Thoracic aorta (tissue), 2 donors: ENCODE data around the gene SYNPO. TPM values are rescaled to one million over a fixed set of nuclear protein-coding genes. Genes with fewer than 3 reads are reported as not detected.

Experiments
- ATAC-seq: fragments of 150-250 bp; one replicate; pipeline ENCODE4 v1.8.0; 2017; ENCODE audit warnings: low read depth; ENCODE audit not compliant: insufficient number of reproducible peaks, low FRiP score
- DNase-seq: peaks from one replicate; pipeline ENCODE4 v3.0.0-alpha.2; 2020; ENCODE audit warnings: low spot score
- H3K27ac ChIP-seq, 2 donors: fragments of 200-600 bp; sonication (generic); 1 replicate in 1 of 2; 2 replicates in 1 of 2; pipeline ENCODE4 v1.5.1; 2016; ENCODE audit warnings: mild to moderate bottlenecking in 2 of 2, moderate library complexity in 2 of 2
- H3K27me3 ChIP-seq: fragments of 200-600 bp; sonication (generic); replicated peaks from 2 replicates; pipeline ENCODE4 v1.6.0; 2016; ENCODE audit warnings: mild to moderate bottlenecking; ENCODE audit not compliant: insufficient read depth
- H3K36me3 ChIP-seq: fragments of 200-600 bp; sonication (generic); one replicate; pipeline ENCODE4 v1.5.1; 2016
- H3K4me1 ChIP-seq, 2 donors: fragments of 200-600 bp; sonication (generic); 1 replicate in 1 of 2; 2 replicates in 1 of 2; pipeline versions ENCODE4 v1.5.1 to v1.6.0; 2016; ENCODE audit warnings: low read depth in 2 of 2, mild to moderate bottlenecking in 1 of 2; ENCODE audit not compliant: control insufficient read depth in 1 of 2
- H3K4me3 ChIP-seq: fragments of 200-600 bp; sonication (generic); 2 replicates; pipeline ENCODE4 v1.5.1; 2016; ENCODE audit warnings: mild to moderate bottlenecking
- H3K9me3 ChIP-seq: fragments of 200-600 bp; sonication (generic); 2 replicates; pipeline ENCODE4 v1.5.1; 2016
- CTCF ChIP-seq: fragments of 200-600 bp; sonication (generic); IDR thresholded peaks from one replicate; pipeline ENCODE4 v1.5.1; 2019; ENCODE audit warnings: antibody characterized with exemption
- total RNA-seq, 2 donors: library from RNA; depleted of rRNA; stranded (reverse); fragments of >200 nt; gene quantifications; one replicate each; pipeline versions ENCODE4 v1.1.0 to v1.2.3, GENCODE V29; 2016

Gene SYNPO
- total RNA-seq, 2 donors from 2014 or later: 191 to 226 TPM

- no peak for DNase-seq
- no peak for ATAC-seq
- Histone ChIP-seq H3K36me3 (no peaks in the 10 kb centered on the region), H3K4me3 (peak overlapping the region; percentile 94), H3K4me1 (peaks cover 50 to 74% of the 10 kb centered on the region in 2 donors), H3K27me3 (no peaks in the 10 kb centered on the region), H3K27ac (peak overlapping the region; percentile 99 to 100), H3K9me3 (no peaks in the 10 kb centered on the region)
- no peak for TF ChIP-seq CTCF
These were observed 12.5 kb upstream of the SYNPO start for GRCh38 chr5:150627731-150628545.

GRCh38 chr5:150628936-150629485 lies 11.4 kb upstream of the SYNPO start:
- peak overlapping the region; percentile 94 for H3K4me3 ChIP-seq

GRCh38 chr5:150630016-150630415 lies 10.4 kb upstream of the SYNPO start:
- peak overlapping the region; percentile 99 to 100 for H3K27ac ChIP-seq

More at GRCh38 chr5:150628936-150629485, 11.4 kb upstream of the SYNPO start:
- Histone ChIP-seq H3K4me1 (peaks cover 52 to 73% of the 10 kb centered on the region in 2 donors), H3K9me3 (no peaks in the 10 kb centered on the region), H3K27ac (peak overlapping the region; percentile 99 to 100), H3K27me3 (no peaks in the 10 kb centered on the region), H3K36me3 (no peaks in the 10 kb centered on the region)
- no peak for DNase-seq
- no peak for TF ChIP-seq CTCF
- ATAC-seq: no peak

GRCh38 chr5:150630461-150631325 lies 9.8 kb upstream of the SYNPO start:
- DNase-seq: no peak
- Histone ChIP-seq H3K4me1 (peaks cover 58 to 87% of the 10 kb centered on the region in 2 donors), H3K27ac (peak overlapping the region; percentile 99 to 100)

More at GRCh38 chr5:150630016-150630415, 10.4 kb upstream of the SYNPO start:
- no peaks in the 10 kb centered on the region for H3K36me3 ChIP-seq
- no peaks in the 10 kb centered on the region for H3K9me3 ChIP-seq
- H3K4me1 ChIP-seq: peaks cover 52 to 80% of the 10 kb centered on the region in 2 donors
- no peak for ATAC-seq
- TF ChIP-seq CTCF: no peak
- no peak overlapping the region for H3K4me3 ChIP-seq
- no peaks in the 10 kb centered on the region for H3K27me3 ChIP-seq
- DNase-seq: no peak

More at GRCh38 chr5:150630461-150631325, 9.8 kb upstream of the SYNPO start:
- TF ChIP-seq CTCF: no peak
- no peaks in the 10 kb centered on the region for H3K36me3 ChIP-seq
- ATAC-seq: no peak
- H3K4me3 ChIP-seq: no peak overlapping the region
- H3K27me3 ChIP-seq: no peaks in the 10 kb centered on the region
- H3K9me3 ChIP-seq: no peaks in the 10 kb centered on the region
